ENCODE data around the gene JAK1. TPM values are rescaled to one million over a fixed set of nuclear protein-coding genes. Genes with fewer than 3 reads are reported as not detected.
A peak's percentile ranks its signal among the peaks of the same experiment; 100 is the strongest.
"Not testable (repeated sequence)": the region's sequence is repeated elsewhere in the genome, so short reads cannot be mapped to it uniquely, and the experiment has no call there.

The JAK1 gene
- polyA plus RNA-seq, 3 donors, result 94.2 to 117 (median 112) TPM

DNA sequence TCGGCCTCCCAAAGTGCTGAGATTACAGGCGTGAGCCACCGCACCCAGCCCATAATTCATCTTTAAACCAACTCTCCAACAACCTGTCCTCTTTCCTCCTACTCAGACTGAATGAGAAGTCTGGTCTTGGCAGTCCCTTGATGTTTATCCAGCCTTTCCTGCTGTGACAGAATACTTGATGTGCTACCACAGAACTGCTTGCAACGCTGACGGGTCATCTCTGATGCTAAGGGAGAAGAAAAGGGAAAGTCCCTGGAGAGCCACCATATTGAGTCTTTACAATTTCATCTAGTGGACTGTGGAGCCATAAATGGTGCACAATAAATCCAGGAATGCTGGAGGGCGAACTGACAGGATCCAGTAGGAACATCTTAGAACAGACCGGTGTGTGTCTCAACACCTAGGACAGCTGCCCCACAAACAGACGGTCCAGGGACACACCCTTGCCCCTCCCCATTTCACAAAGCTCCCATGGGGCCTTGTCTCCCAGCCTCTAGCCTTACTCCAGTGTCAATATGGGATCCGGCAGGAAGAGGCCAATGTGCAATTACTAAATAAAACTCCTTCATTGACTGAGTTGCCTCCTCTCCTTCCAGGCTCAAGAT, 30.7 kb downstream of the JAK1 start:
- no peak for DNase-seq (ENCODE audit: extremely low read depth in 1 of 11, low read depth in 9 of 11, low spot score in 4 of 11)

GRCh38 chr1:64934878-64935275, 31.5 kb downstream of the JAK1 start:
- no peak for DNase-seq (ENCODE audit: extremely low read depth in 1 of 11, low read depth in 9 of 11, low spot score in 4 of 11)

GRCh38 chr1:64934115-64934877, 32.1 kb downstream of the JAK1 start:
- no peak for DNase-seq (ENCODE audit: extremely low read depth in 1 of 11, low read depth in 9 of 11, low spot score in 4 of 11)

- DNase-seq (ENCODE audit: extremely low read depth in 1 of 11, low read depth in 9 of 11, low spot score in 4 of 11), result no peak
Observed at GRCh38 chr1:64933296-64934070, 32.9 kb downstream of the JAK1 start.

DNA sequence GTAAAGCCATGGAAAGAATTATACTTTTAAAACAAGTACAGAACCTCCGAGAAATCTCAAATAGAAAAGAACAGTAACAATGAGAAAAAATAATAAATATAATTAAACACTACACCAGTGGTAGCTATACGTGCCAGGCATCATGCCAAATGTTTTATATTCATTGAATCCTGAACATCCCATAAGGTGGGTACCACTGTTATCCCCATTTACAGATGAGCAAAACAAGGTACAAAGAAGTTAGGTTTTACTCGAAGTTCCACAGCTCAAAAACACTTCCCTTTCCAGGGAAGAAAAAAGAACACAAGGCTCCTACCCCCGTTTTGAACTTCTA, 33.4 kb downstream of the JAK1 start:
- DNase-seq (ENCODE audit: extremely low read depth in 1 of 11, low read depth in 9 of 11, low spot score in 4 of 11), result no peak

GRCh38 chr1:64930640-64931039, 35.7 kb downstream of the JAK1 start:
- not testable (repeated sequence) for DNase-seq (ENCODE audit: extremely low read depth in 1 of 11, low read depth in 9 of 11, low spot score in 4 of 11)

DNA sequence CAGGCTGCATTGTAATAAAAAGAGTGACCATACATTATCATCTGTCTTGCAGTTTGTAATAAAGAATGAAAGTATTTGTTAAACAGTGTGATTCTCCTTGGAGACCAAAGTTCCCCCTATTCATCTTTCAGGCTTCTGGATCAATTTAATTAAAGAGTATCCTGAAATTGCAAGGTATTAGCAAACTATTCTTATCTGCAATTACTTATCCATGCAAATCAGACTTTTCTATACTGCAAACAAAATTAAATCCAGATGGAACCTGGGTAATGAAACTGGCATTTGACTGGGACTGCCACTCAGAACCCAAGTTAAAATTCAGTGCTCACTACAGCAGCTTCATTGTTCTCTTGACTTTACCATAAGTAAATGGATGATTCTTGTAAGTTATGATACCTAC, 37.1 kb downstream of the JAK1 start:
- DNase-seq (ENCODE audit: extremely low read depth in 1 of 11, low read depth in 9 of 11, low spot score in 4 of 11), result no peak

DNA sequence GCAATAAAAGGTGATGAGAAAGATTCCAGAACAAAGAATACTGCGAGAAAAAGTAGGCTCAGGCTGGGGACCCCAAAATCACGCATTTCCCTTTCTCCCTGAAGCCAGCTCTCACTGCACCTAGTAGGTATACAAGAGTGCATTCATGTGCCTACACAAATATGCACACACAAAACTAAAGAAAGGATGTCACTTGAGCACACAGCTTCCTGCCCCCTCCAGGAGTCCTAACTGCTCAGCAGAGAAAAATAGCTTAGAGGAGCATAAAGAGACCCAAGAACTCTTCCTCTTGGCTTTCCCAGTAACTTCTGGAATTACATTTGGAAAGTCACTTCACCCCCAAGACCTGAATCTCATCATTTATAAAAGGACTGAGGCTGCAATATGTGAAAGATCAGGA, 38.0 kb downstream of the JAK1 start:
- DNase-seq (ENCODE audit: extremely low read depth in 1 of 11, low read depth in 9 of 11, low spot score in 4 of 11), result no peak

DNA sequence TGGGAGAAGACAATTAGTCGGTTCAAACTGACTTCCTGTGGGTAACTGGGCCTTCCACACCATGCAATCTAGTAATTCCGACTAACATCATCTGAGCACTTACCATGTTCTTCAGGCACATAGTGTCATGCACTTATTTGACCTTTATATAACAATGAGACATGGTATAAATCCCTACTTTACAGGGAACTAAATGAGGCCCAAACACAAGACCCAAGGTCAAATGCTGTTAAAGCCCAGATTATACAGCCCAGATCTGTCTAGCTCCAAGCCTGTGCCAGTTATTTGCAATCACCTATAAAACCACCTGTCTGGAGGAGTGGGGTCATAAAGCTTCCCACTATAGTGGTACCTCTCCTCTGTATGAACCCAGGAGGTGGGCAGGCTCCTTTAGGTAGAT, 40.8 kb downstream of the JAK1 start:
- DNase-seq (ENCODE audit: extremely low read depth in 1 of 11, low read depth in 9 of 11, low spot score in 4 of 11), result no peak

- DNase-seq (ENCODE audit: extremely low read depth in 1 of 11, low read depth in 9 of 11, low spot score in 4 of 11), result no peak
Observed at GRCh38 chr1:64923294-64923718, 43.0 kb downstream of the JAK1 start.

- no peak for DNase-seq (ENCODE audit: extremely low read depth in 1 of 11, low read depth in 9 of 11, low spot score in 4 of 11)
Observed at GRCh38 chr1:64922336-64922735, 44.0 kb downstream of the JAK1 start.

- no peak for DNase-seq (ENCODE audit: extremely low read depth in 1 of 11, low read depth in 9 of 11, low spot score in 4 of 11)
Observed at GRCh38 chr1:64921771-64922170, 44.6 kb downstream of the JAK1 start.

- no peak for DNase-seq (ENCODE audit: extremely low read depth in 1 of 11, low read depth in 9 of 11, low spot score in 4 of 11)
Observed at GRCh38 chr1:64920941-64921589, 45.3 kb downstream of the JAK1 start.

- DNase-seq (ENCODE audit: extremely low read depth in 1 of 11, low read depth in 9 of 11, low spot score in 4 of 11), result not testable (repeated sequence)
Observed at GRCh38 chr1:64919120-64919519, 47.2 kb downstream of the JAK1 start.

DNA sequence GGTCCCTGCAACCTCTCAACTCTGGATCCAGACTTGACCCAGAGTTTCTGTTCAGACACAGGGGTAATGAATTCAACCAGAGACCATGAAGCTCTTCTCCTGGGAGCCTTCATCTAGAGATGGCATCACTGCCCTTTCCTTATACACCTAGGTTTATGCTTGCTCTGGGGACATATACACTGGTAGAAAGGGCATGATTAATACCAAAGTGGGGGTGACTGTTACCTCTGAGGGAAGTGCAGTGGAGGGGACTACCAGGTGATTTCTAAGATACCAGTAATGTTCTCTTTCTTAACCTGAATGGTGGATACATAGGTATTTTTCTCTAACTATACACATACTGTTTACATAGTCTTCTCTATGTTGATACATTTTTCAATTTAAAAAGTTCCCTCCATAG, 48.4 kb downstream of the JAK1 start:
- DNase-seq (ENCODE audit: extremely low read depth in 1 of 11, low read depth in 9 of 11, low spot score in 4 of 11), result no peak

GRCh38 chr1:64917328-64917861, 49.0 kb downstream of the JAK1 start:
- no peak for DNase-seq (ENCODE audit: extremely low read depth in 1 of 11, low read depth in 9 of 11, low spot score in 4 of 11)

DNA sequence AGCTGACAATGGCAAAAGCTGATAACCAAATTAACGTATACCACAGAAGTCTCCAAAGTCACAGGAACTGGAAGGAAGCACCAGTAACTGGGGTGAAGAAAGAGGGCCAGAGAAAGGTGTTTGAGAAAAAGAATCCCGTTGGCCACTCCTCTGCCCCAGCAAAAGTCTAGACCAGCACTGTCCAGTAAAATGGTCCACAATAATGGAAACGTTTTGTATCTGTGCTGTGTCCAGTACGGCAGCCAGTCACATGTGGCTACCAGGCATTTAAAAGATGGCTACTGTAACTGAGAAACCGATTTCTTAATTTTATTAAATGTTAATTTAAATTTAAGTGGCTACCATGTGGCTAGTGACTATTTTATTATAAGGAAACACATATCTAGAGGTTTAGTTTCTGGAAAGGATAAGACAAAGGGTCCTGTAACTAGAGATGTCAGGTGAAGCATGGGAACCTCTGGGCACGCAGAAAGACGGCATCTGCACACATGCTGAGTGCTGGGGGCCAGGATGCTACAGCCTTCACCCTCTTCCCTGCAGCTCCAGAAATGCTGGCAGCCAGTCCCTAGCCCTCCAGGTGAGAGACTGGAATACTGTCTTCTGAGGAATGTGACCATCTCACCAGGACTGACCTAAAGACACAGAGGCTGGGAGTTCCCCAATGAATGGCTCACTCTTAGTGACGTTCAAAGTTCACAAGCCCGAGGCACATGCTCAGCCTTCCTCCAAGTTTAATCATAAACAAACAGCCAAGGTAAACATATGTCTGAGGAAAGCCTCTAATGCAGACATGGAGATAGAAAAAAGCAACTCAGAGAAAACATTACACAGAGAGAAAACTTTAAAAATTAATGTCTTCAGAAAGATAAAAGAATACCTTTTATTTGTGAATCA, 50.7 kb downstream of the JAK1 start:
- peak in 1 of 11 donors; percentile 62 for DNase-seq (ENCODE audit: extremely low read depth in 1 of 11, low read depth in 9 of 11, low spot score in 4 of 11)

GRCh38 chr1:64913361-64914015, 52.9 kb downstream of the JAK1 start:
- no peak for DNase-seq (ENCODE audit: extremely low read depth in 1 of 11, low read depth in 9 of 11, low spot score in 4 of 11)
